HG03521 (cell line): ENCODE results near the gene PSMA6.
"Not testable (repeated sequence)": the region's sequence is repeated elsewhere in the genome, so short reads cannot be mapped to it uniquely, and the experiment has no call there.

Source experiments
- ATAC-seq: cut with Tn5 transposase; IDR thresholded peaks from one replicate; pipeline ENCODE4 v1.9.1; 2021; ENCODE audit warnings: mild to moderate bottlenecking, moderate library complexity; ENCODE audit not compliant: unreplicated experiment

The PSMA6 gene

DNA sequence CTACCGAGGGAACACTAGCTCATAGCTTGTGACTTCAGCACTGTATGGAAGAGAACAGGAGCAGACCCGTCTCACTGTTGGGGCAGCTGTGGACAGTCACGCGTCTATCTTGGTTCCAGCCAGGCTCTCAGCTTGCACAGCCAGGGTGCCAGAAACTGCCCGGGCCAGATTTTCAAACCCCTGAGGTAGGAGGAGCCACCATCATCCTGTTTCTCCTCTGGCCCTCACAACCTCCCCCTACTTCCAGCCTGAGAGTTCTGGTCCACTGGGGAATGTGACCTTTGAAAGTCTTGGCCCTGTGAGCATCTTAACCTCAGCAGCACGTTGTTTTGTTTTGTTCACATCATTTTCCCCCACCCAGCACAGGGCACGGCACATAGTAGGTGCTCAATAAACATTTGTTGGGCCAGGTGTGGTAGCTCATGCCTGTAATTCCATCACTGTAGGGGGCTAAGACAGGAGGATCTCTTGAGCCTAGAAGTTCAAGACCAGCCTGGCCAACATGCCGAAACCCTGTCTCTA lies 50.4 kb downstream of the PSMA6 start:
- no peak for ATAC-seq

DNA sequence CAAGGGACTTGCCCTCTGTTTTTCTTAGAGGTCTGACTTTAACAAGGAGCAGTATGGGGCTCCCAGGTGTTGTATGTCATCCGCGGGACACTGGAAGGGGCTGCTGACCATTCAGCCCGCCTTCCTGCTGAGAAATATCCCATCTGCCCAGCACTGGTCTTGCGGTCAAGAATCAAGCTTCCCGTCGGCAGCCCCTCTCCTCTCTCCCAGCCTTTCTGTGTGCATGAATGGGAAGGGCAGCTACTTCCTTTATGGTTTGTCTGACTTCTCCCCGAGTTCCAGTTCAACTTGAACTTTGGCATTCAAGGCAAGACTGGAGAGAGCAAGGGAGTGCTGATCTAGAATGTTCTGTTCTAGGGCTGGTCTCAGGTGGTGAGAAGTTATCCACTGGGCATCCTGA lies 51.5 kb downstream of the PSMA6 start:
- ATAC-seq, result no peak

DNA sequence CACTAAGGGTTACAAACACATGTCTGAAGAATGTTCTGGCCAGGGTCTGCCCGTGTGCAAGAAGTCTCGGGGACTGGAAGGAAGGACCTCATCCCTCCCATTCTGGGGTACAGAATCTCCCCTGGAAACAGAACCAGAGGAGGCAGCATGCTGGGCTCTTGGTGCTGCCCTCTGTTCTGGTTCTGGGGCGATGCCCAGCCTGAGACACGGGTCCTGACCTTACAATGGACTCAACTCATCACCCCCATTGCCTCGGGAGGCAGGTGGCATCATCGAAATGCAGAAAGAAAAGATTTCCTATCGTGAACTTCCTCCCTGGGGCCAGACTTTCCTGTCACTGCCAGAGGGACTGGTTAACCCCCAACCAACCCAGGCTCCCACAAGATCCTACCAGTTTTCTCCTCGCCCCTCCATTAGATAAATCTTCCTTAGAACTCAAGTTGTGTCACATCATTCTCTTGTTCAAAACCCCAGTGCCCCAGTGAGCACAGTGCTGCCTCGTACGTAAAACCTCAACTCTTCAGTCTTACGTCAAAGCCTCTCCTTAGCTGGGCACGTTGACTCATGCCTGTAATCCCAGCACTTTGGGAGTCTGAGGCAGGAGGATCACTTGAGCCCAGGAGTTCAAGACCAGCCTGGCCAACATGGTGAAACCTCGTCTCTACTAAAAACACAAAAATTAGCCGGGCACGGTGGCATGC lies 52.1 kb downstream of the PSMA6 start:
- ATAC-seq, result no peak

DNA sequence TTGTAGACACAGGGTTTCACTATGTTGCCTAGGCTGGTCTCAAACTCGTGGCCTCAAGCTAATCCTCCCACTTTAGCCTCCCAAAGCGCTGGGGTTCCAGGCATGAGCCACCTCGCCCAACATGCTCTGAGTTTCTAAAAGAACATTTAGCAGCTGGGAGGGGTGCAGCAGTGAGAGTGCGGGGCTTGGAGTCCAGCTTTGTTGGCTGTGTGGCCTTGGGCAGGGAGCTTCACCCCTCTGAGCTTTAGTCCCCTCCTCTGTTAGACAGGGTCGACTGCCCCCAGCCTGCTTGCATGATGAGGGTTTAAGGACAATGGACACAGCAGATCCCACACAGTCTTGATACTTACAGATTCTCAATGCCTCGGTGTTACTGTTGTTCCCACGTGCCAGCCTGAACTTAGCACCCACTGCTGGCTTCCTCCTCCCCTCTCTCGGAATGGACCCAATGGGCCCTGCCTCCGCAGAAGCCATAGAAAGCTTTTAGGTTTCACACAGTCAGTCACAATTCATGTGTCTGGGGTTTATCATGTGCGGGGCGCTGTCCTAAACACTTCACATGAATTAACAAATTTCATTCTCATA lies 54.6 kb downstream of the PSMA6 start:
- ATAC-seq, result no peak

DNA sequence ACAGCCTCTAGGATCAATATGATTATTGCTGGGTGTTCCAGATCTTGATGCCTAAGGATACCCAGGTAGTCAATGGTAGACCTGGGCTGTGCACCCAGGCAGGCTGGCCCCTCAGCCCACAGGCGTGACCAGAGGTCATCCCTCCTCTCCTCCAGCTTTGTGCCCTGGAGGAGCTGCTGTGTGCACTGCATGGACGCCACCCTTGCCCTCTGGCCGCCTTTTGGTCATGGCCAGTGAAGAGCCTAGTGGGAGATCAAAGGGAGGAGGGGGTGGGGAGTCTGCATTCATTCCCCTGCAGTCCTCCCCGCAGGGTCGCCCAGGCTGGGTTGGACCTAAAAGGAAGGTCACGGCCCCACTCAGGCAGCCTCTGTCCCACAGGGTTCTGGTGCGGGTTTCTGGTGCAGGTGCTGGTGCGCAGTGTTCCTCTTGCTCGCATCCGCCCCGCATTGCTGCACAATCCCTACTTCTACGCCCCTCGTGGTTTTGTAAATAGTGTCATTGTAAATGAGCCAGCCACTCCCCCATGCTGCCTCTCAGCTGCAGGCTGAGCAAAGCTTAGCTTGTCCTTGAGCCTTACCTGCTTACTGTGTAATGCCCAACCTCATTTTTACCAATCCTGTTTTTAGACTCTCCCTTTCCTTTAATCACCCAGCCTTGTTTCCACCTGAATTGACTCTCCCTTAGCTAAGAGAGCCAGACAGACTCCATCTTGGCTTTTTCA lies 55.3 kb downstream of the PSMA6 start:
- no peak for ATAC-seq

DNA sequence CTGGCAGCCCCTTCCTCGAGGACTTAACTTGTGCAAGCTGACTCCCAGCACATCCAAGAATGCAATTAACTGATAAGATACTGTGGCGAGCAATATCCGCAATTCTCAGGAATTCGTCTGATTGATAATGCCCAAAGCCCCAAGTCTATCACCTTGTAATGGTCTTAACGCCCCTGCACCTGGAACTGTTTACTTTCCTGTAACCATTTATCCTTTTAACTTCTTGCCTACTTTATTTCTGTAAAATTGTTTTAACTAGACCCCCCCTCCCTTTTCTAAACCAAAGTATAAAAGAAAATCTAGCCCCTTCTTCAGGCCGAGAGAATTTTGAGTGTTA lies 55.8 kb downstream of the PSMA6 start:
- not testable (repeated sequence) for ATAC-seq

DNA sequence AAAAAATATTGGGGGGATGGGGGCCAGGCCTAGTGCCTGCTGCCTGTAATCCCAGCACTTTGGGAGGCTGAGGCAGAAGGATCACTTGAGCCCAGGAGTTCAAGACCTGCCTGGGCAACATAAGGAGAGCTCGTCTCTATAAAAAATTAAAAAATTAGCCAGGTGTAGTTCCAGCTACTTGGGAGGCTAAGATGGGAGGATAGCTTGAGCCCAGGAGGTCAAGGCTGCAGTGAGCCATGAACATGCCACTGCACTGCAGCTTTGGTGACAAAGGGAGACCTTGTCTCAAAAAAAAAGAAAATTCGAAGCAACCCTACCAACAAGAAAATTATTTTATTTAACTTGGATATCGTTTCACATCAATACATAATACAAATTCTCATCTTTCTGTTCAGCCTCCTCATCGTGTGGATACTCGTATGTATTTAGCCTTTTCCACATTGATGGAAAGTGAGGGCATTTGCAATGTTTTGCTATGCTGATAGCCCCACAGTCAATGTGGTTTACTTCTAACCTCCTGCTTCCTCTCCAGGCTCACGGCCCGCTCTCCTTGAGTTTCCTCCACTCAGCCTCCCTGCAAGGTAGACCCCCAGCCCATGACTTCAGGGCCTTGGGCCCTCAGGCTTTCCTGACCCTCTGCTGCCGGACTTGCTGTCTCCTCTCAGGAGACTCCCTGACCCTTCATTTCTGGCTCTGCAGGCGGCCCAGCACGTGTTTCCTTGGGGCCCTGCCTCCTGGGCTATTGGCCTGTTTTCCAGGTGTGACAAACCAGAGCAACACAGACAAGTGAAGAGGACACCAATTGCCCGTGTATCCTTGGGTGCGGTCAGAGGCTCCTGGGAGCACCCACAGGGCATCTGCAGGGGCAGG lies 57.5 kb downstream of the PSMA6 start:
- ATAC-seq, result no peak

DNA sequence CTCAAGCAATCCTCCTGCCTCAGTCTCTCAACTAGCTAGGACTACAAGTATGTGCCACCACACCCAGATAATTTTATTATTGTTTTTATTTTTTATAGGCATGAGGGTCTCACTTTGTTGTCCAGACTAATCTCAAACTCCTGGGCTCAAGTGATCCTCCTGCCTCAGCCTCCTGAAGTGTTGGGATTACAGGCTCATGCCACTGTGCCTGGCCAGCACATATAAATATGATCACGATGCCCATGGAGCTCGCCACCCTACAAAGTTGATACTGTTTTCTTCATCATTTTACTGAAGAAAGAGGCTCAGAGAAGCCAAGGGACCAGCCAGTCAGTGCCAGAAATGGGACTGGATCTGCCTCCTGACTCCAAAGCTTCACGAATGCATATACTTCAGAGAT lies 59.3 kb downstream of the PSMA6 start:
- ATAC-seq, result no peak

DNA sequence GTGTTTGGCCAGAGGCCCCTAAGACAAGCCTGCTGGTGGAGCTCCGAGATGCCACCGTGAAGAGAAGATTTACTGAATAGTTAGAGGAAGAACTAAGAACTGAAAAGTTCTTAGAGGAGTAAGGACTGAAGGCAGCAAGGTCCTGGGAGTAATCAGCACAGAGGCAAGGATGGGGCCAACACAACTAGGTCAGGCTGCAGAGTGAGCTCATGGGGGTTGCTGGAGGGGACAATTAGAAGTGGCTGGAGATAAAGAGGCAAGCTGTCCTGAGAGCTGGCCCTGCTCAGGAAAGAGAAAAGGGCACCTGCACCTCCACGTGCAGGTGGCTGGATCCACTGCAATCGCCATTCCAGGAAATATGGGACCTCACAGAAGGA lies 59.7 kb downstream of the PSMA6 start:
- ATAC-seq, result no peak

DNA sequence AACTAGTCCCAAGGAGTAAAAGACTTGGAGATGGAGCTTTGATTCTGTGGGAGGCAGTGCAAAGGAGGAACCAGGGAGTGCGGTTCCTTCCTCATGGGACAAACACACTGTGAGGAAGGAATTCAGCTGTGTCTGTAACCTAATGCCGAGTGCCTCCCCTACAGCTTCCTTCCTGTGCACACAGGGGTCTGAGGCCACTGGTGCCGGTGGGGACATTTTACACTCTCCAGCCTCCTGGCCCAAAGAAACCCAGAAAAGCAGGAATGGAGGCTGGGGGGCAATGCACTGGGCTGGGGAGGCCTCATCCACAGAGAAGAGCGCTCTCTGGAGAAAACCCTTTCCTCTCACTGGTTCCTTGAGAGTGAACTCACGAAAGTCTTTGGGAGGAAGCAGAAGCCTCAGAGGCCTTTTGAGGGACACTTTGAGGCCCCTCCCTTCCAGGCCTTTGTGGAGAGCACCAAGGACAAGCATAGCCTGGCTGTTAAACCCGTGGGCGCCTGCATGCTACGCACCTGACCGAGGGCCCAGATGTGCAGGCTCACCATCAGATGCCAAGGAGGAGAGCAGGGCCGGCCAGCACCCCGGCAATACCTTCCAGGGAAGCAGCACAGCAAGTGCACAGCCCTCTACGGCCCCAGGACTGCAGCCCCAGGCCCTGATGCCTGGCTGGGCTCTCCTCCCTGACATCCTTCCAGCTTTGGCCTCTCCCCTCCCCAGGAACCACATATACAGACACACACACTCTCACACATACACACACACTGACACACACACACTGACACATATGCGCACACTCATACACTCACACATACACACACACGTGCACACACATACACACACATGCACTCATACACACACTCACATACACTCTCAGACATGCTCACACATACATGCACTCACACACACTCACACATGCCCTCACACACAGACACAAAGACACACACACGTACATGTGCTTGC lies 60.4 kb downstream of the PSMA6 start:
- ATAC-seq, result no peak

DNA sequence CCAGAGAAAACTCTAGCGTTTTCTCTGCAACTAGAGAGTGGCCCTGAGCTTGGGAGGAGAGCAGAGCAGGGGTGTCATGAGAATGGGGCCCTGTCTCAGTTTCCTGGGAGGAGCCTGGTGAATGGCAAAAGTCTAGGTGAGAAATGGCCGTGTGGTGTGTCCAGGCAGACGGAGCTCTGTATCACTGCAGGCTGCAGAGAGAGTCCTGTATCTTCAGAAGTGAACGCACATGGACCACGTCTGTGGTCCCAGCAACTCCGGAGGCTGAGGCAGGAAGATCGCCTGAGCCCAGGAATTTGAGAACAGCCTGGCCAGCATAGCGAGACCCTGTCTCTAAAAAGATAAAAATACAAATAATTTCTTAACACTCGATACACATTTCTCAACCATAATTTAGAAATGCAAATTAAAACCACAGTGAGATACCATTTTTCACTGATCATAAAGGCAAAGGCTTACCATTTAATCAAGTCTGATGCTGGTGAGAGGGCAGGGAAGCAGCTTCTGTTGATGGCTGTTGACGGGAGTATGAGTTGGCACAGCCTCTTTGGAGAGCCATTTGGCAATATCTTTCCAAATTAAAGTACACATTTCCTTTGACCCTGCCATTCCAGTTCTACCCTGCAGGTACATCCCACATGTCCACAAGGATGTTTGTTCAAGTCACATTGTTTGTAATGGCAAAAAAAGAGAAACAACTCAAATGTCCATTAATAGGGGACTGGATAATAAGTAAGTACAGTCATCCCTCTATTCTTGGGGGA lies 61.4 kb downstream of the PSMA6 start:
- ATAC-seq, result no peak

DNA sequence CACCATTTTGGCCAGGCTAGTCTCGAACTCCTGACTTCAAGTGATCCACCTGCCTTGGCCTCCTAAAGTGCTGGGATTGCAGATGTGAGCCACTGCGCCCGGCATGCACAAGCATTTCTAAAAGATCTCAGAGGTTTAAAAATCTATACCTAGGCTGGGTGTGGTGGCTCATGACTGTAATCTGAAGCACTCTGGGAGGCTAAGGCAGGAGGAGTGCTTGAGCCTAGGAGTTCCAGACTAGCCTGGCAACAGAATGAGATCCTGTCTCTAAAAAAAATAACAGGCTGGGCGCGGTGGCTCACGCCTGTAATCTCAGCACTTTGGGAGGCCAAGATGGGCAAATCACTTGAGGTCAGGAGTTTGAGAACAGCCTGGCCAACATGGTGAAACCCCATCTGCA lies 63.1 kb downstream of the PSMA6 start:
- not testable (repeated sequence) for ATAC-seq

DNA sequence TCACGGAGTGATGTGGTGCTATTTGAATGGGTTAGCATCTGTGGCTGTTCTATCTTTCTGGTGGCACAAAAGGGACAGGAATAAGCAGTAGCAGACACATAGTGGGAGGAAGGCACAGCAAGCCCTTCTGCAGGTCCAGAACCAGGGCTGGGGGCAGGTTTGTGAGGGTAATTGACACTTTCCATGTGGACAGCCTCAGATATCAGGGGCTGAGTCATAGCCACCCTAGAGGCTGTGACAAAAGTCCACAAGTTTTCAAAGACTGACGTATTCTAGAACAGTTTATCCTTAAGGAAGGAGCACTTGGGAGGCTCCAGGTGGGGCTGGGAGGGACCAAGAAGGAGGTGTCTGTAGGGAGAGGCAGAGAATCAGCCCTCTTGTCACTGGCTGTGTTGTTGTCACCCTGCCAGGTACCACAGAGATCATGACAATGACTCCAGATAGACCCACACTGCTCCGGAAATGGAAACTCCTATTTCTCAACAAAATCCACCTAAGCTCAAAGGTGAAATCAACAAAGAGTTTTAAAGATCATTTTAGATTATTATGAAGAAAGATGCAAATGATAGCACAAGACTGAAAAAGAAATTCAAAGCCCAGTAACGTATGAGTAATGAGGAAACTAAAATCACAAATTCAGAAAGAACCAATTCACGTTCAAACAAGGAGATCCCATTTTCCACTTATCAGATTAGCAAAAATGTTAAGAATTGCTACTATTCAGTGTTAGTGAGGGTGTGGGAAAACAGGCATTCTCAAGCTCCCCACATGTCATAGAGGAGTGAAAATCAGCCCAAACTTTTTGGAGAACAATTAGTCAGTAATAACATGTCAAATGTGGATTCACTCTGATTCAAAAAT lies 64.0 kb downstream of the PSMA6 start:
- ATAC-seq, result no peak

DNA sequence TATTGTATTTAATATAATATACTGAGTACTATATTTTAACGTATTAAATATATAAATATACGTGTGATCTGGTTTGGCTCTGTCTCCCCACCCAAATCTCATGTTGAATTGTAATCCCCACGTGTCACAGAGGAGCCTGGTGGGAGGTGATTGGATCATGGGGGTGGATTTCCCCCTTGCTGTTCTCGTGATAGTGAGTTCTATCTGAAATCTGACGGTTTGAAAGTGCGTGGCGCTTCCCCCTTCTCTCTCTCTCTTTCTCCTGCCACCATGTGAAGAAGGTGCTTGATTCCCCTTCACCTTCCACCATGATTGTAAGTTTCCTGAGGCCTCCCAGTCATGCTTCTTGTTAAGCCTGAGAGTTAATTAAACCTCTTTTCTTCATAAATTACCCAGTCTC lies 67.5 kb downstream of the PSMA6 start:
- ATAC-seq, result not testable (repeated sequence)

DNA sequence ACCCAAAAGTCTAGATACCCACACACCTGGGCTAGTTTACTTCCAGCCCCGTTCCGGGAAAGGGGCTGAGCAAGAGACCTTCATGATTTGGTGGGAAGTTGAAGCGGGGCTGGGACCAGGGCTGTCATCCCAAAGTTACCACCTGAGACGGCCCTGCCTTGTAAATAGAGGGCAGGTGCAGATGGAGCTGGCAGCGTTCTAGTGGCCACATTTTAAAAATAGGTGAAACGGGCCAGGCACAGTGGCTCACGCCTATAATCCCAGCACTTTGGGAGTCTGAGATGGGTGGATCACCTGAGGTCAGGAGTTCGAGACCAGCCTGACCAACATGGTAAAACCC lies 68.9 kb downstream of the PSMA6 start:
- no peak for ATAC-seq

DNA sequence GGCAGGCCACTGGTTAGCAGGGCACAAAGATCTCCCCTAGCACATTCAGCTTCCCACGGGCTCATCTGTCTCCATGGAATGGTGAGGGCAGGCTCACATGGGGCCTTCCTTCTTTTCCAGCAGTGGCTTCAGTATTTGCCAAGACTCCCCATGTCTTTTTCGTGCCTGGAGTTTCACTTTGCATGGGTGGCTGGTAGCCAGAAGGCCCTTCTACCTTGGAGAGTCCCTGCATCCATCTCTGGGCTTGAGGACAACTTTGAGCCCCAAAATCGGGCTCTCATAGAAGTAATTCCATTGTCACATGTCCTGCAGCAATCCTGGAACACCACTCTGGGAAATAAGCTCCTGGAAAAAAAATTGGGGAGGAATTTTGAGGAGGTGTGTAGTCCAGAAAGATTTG lies 70.3 kb downstream of the PSMA6 start:
- ATAC-seq, result no peak

DNA sequence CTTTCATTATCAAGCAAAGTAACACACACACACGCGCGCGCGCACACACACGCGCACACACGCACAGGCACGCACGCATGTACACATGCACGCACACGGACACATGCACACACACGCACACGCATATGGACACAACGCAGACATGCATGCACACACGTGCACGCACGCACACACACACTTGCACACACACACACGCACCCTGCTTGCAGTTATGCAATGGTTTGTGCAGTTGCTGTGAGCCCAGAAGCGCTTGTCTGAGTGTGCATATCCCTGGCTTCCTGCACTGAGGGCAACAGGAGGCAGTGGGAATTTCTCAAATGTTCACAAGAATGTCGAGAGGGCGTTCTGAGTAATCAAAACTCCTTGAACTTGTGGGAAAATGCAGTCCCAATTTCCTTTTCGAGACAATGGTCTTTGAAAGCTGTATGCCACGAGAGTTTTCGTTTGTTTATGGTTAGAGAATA lies 70.8 kb downstream of the PSMA6 start:
- ATAC-seq, result no peak
